NOMO-1 (cell line): ENCODE results near the gene LIN7A.

ENCODE experiments used
- DNase-seq, 2 experiments: peaks; one replicate each; lab custom pipeline; 2025; ENCODE audit not compliant: unreplicated experiment in 2 of 2; lab: John Stamatoyannopoulos, UW

Gene LIN7A

GRCh38 chr12:80861641-80862378 lies 75.9 kb downstream of the LIN7A start:
- no peak for DNase-seq

GRCh38 chr12:80860928-80861327 lies 76.8 kb downstream of the LIN7A start:
- DNase-seq: no peak

- no peak for DNase-seq
Measured at GRCh38 chr12:80860206-80860605, 77.5 kb downstream of the LIN7A start.

- DNase-seq: no peak
Measured at GRCh38 chr12:80858356-80858755, 79.4 kb downstream of the LIN7A start.

GRCh38 chr12:80857311-80857710 lies 80.4 kb downstream of the LIN7A start:
- DNase-seq: no peak

GRCh38 chr12:80849337-80849736 lies 88.4 kb downstream of the LIN7A start:
- DNase-seq: no peak

- DNase-seq: no peak
Measured at GRCh38 chr12:80848858-80849257, 88.9 kb downstream of the LIN7A start.

- DNase-seq: no peak
Measured at GRCh38 chr12:80847575-80847974, 90.2 kb downstream of the LIN7A start.

- no peak for DNase-seq
Measured at GRCh38 chr12:80846952-80847351, 90.8 kb downstream of the LIN7A start.

GRCh38 chr12:80845639-80846038 lies 92.1 kb downstream of the LIN7A start:
- no peak for DNase-seq

GRCh38 chr12:80843969-80844368 lies 93.8 kb downstream of the LIN7A start:
- DNase-seq: no peak

GRCh38 chr12:80838708-80839107 lies 99.0 kb downstream of the LIN7A start:
- no peak for DNase-seq

GRCh38 chr12:80838024-80838658 lies 99.6 kb downstream of the LIN7A start:
- DNase-seq: no peak

- no peak for DNase-seq
Measured at GRCh38 chr12:80837342-80837978, 100.3 kb downstream of the LIN7A start.

GRCh38 chr12:80834724-80835123 lies 103.0 kb downstream of the LIN7A start:
- no peak for DNase-seq

- no peak for DNase-seq
Measured at GRCh38 chr12:80830533-80831088, 107.1 kb downstream of the LIN7A start.

- no peak for DNase-seq
Measured at GRCh38 chr12:80829767-80830166, 108.0 kb downstream of the LIN7A start.

- no peak for DNase-seq
Measured at GRCh38 chr12:80825506-80825905, 112.2 kb downstream of the LIN7A start.

- DNase-seq: no peak
Measured at GRCh38 chr12:80823393-80823792, 114.3 kb downstream of the LIN7A start.

- no peak for DNase-seq
Measured at GRCh38 chr12:80821513-80822000, 116.2 kb downstream of the LIN7A start.

GRCh38 chr12:80818878-80819277 lies 118.9 kb downstream of the LIN7A start:
- DNase-seq: no peak

- no peak for DNase-seq
Measured at GRCh38 chr12:80815351-80815750, 122.4 kb downstream of the LIN7A start.
